BJ (cell line): ENCODE results near the gene SULF2. TPM values are rescaled to one million over a fixed set of nuclear protein-coding genes. Genes with fewer than 3 reads are reported as not detected.

Experiments used
- CTCF ChIA-PET: fragments of 350-600 bp; formaldehyde crosslinking; extraction: SDS; loops from one replicate; lab custom pipeline; 2021; ENCODE audit warnings: antibody characterized with exemption, inconsistent platforms; lab: Yijun Ruan, JAX
- POLR2A ChIA-PET: fragments of 300-600 bp; sonication (Branson Sonifier 250); formaldehyde crosslinking; extraction: SDS; loops from one replicate; lab custom pipeline; 2021; ENCODE audit warnings: antibody characterized with exemption; lab: Charles Lee
- DNase-seq: peaks from one replicate; pipeline ENCODE4 v3.0.0-alpha.2; 2011; ENCODE audit warnings: low read depth
- H3K27me3 ChIP-seq: 2 replicates; pipeline ENCODE4 v1.6.0; 2011; ENCODE audit warnings: low read length; ENCODE audit not compliant: control insufficient read depth, insufficient read depth
- H3K36me3 ChIP-seq: 2 replicates; pipeline ENCODE4 v1.5.1; 2011; ENCODE audit warnings: low read length; ENCODE audit not compliant: control insufficient read depth, insufficient read depth
- H3K4me3 ChIP-seq: 2 replicates; pipeline ENCODE4 v1.5.1; 2011; ENCODE audit warnings: low read depth, mild to moderate bottlenecking, control low read depth, low read length
- CTCF ChIP-seq: IDR thresholded peaks from 2 replicates; pipeline ENCODE4 v1.5.1; 2011; ENCODE audit warnings: low read depth, mild to moderate bottlenecking, control low read depth, inconsistent platforms, low read length, moderate library complexity; ENCODE audit not compliant: insufficient read depth
- polyA plus RNA-seq: library from polyadenylated mRNA; depleted of rRNA; stranded (reverse); fragments of >200 nt; gene quantifications from 2 replicates; pipeline ENCODE4 v1.2.3, GENCODE V29; 2011

Gene SULF2
- polyA plus RNA-seq, 1 experiment, result 13.2 TPM

DNA sequence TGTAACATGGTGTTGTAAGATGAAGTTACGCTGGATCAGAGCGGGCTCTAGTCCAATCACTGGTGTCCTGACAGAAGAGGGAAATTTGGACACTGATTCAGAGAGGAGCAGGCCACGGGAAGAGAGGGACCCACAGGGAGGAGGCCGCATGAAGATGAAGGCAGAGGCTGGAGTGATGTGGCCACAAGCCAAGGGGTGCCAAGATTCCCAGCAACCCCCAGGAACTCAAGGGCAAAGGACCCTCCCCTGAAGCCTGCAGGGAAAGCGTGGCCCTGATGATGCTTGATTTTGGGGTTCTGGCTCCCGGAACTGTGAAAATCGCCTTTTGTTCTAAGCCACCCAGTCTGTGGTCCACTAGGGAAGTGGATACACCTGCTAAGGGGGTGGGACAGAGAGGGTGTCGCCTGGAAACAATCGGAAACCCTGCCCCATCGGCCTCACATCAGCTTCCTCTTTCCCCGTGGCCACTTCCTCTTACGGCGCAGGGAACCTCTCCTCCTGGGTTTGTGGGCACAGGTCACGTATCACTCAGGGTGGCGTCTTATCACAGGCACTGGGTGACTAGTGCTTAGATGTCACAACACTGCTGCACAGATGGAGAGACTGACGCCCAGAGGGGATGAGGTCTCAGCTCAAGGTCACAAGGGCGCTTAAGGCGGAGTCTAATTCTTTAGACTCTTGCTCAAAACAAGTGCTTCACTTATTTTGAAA, 58.0 kb downstream of the SULF2 start:
- no peak for DNase-seq
- POLR2A ChIA-PET, result interaction anchor here (0.6 kb wide), 1 partner anchor 16 kb away, joined by 4 read pairs; no protein-coding TSS in a partner anchor
- CTCF ChIA-PET, result interaction anchor here (1.1 to 3.9 kb wide), 3 partner anchors 49 to 893 kb away, joined by 3 to 58 read pairs (median 4); no protein-coding TSS in a partner anchor
- no peaks in the 10 kb centered on the region for H3K27me3 ChIP-seq
- H3K4me3 ChIP-seq, result no peak overlapping the region
- no peak for TF ChIP-seq CTCF
- H3K36me3 ChIP-seq, result 0 out of 2 replicates have a peak, but pooled peaks cover 2% of the 10 kb centered on the region

GRCh38 chr20:47726632-47727031, 58.6 kb downstream of the SULF2 start:
- Histone ChIP-seq H3K4me3 (no peak overlapping the region), H3K36me3 (0 out of 2 replicates have a peak, but pooled peaks cover 2% of the 10 kb centered on the region), H3K27me3 (no peaks in the 10 kb centered on the region)
- DNase-seq, result no peak
- no peak for TF ChIP-seq CTCF
- ChIA-PET POLR2A (no interaction called here), CTCF (interaction anchor here (0.7 to 3.9 kb wide), 4 partner anchors 48 to 1178 kb away, joined by 3 to 58 read pairs (median 4); no protein-coding TSS in a partner anchor)

DNA sequence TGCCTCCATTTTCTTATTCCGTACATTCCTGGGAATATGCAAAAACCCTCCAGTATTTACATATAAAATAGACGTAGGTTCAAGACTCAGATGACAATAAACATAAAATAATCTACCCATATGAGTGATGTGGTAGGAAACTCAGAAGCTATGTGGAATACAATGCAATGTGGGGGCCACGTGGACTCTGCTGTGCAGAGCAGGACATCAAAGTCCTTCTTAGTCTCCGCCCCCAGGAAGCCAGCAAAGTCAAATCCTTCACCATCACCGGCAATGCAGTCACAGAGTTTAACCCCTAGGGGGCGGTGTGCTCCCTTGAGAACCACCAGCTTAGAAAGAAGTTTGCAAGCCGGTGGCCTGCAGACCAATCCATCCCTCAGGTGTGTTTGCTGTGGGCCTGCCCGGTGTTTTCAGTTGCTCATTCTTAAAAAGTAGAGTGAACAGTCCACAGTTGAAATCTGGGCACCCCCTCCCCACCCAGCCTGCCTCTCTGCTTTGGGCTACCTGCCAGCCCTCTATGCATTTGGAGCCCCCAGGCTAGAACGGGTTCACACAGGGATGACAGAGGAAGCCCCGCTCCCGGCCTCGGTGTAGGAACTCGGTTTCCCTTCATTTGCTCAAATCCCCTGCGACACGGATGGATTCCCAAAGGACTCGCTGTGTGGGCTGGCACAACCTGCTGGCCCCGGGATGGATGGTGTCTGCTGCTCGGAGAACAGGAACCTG, 59.9 kb downstream of the SULF2 start:
- ChIA-PET POLR2A (interaction anchor here (0.5 kb wide), 1 partner anchor 12 kb away, joined by 7 read pairs; no protein-coding TSS in a partner anchor), CTCF (interaction anchor here (0.6 to 3.9 kb wide), 26 partner anchors 7 to 1171 kb away, joined by 3 to 58 read pairs (median 5); no protein-coding TSS in a partner anchor)
- no peaks in the 10 kb centered on the region for H3K36me3 ChIP-seq
- TF ChIP-seq CTCF, result peak; percentile 91
- no peaks in the 10 kb centered on the region for H3K27me3 ChIP-seq
- DNase-seq, result peak; percentile 41
- H3K4me3 ChIP-seq, result no peak overlapping the region

GRCh38 chr20:47724910-47725247, 60.4 kb downstream of the SULF2 start:
- no peaks in the 10 kb centered on the region for H3K27me3 ChIP-seq
- no peak overlapping the region for H3K4me3 ChIP-seq
- CTCF ChIA-PET, result interaction anchor here (0.7 to 3.9 kb wide), 29 partner anchors 8 to 896 kb away, joined by 3 to 58 read pairs (median 5); no protein-coding TSS in a partner anchor
- H3K36me3 ChIP-seq, result no peaks in the 10 kb centered on the region
- POLR2A ChIA-PET, result interaction anchor here (0.5 kb wide), 1 partner anchor 11 kb away, joined by 7 read pairs; no protein-coding TSS in a partner anchor
- no peak for DNase-seq
- TF ChIP-seq CTCF, result no peak

- H3K27me3 ChIP-seq, result no peaks in the 10 kb centered on the region
- no peak for TF ChIP-seq CTCF
- H3K4me3 ChIP-seq, result no peak overlapping the region
- no peaks in the 10 kb centered on the region for H3K36me3 ChIP-seq
- no peak for DNase-seq
- POLR2A ChIA-PET, result no interaction called here
- CTCF ChIA-PET, result interaction anchor here (0.7 to 3.9 kb wide), 24 partner anchors 9 to 896 kb away, joined by 3 to 58 read pairs (median 5); no protein-coding TSS in a partner anchor
These were observed 60.9 kb downstream of the SULF2 start for GRCh38 chr20:47724396-47724795.
